ENCODE data around the gene MAGT1.
"Not testable (repeated sequence)": the region's sequence is repeated elsewhere in the genome, so short reads cannot be mapped to it uniquely, and the experiment has no call there.

The MAGT1 gene

DNA sequence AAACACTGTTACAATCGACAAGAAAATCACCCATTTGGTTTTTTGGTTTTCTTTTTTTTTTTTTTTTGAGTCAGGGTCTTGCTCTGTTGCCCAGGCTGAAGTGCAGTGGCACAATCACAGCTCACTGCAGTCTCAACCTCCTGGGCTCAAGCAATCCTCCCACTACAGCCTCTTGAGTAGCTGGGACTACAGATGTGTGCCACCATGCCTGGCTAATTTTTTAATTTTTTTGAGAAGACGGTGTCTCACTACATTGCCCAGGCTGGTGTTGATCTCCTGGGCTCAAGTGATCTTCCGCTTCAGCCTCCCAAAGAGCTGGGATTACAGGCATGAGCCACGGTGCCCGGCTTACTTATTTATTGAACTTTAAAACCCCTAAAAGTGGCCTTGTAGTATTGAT lies 63.7 kb downstream of the MAGT1 start:
- DNase-seq (ENCODE audit: low spot score): not testable (repeated sequence)

DNA sequence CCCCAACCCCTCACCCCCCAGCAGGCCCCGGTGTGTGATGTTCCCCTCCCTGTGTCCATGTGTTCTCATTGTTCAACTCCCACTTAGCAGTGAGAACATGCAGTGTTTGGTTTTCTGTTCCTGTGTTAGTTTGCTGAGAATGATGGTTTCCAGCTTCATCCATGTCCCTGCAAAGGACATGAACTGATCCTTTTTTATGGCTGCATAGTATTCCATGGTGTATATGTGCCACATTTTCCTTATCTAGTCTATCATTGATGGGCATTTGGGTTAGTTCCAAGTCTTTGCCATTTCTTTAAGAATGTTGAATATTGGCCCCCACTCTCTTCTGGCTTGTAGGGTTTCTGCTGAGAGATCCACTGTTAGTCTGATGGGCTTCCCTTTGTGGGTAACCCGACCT lies 73.2 kb downstream of the MAGT1 start:
- not testable (repeated sequence) for DNase-seq (ENCODE audit: low spot score)

DNA sequence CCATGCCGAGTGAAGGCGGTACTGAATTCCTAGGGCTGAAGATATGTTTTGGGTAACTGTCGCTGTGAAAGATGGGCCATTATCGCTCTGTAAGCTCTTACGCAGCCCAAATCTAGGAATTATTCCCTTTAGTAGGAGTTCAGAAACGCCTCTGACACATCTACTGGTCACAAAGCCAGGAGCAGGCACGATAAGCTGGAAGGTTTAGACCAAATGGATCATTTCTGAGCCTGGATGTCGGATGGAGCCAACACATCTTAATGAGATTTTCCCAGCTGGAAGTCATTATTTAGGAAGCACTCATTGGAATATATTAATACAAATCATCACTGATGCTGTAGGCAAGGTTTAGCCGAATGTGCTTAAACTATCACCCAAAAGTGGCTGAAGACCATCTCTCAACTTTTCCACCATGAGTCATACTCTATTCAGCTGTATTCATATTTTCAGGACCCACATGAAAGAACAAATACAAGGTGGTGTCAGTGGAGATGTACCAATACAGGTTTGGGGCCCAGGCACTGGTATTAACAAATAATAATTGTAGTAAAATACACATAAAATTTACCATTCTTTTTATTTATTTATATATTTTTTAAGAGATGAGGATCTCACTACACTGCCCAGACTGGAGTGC lies 75.0 kb downstream of the MAGT1 start:
- no peak for DNase-seq (ENCODE audit: low spot score)

DNA sequence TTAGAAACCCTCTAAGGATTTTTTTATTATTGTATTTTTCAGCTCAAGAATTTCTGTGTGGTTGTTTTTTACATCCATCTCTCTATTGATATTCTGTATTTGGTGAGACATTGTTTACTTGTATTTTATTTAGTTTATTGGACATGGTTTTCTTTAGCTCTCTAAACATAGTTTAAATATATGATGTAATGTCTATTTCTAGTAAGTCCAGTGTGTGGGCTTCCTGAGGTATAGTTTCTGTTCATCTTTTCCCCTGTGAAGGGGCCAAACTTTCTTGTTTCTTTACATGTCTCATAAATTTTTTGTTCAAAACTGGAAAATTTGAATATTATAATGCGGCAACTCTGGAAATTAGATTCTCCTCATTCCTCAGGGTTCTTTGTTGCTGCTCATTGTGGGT lies 81.0 kb downstream of the MAGT1 start:
- DNase-seq (ENCODE audit: low spot score): no peak

DNA sequence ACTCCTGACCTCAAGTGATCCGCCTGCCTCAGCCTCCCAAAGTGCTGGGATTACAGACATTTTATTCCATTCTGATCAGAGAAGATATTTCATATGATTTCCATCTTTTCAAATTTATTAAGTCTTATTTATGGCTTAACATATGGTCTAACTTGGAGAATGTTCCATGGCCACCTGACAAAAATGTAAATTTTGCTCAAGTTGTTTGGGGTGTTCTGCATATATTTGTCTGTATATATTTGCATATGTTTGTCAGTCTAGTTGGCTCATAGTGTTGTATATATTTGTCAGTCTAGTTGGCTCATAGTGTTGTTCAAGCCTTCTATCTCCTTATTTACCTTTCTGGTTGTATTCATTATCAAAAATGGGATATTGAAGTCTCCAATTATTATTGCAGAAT lies 93.0 kb downstream of the MAGT1 start:
- no peak for DNase-seq (ENCODE audit: low spot score)

DNA sequence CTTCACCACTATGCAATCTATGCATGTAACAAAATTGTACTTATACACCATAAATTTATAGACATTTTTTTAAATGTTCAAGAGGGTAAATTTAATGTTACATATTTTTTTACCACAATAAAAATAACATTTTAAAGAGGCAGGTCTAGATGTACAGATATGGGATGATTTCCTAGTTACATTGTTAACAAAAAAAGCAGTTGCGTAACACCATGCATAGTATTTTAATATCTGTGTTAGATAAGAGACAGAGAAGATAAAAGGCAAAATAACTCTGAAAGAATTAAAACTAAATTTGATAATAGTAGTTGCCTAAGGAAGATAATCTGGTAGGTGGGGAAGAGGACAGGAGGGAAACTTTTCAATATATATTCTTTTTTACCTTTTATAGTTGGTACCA lies 100.1 kb downstream of the MAGT1 start:
- DNase-seq (ENCODE audit: low spot score): no peak

DNA sequence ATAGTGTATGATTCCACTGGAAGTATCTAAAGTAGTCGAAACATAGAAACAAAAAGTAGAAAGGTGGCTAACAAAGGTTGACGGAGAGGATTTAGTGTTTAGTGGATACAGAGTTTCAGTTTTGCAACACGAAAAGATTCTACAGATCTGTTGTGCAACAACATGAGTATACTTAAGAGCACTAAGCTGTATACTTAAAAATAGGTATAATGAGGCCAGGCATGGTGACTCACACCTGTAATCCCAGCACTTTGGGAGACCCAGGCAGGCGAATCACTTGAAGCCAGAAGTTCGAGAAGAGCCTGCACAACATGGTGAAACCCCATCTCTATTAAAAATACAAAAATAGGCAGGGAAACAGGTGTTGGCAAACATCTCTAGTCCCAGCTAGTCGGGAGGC lies 101.3 kb downstream of the MAGT1 start:
- no peak for DNase-seq (ENCODE audit: low spot score)

DNA sequence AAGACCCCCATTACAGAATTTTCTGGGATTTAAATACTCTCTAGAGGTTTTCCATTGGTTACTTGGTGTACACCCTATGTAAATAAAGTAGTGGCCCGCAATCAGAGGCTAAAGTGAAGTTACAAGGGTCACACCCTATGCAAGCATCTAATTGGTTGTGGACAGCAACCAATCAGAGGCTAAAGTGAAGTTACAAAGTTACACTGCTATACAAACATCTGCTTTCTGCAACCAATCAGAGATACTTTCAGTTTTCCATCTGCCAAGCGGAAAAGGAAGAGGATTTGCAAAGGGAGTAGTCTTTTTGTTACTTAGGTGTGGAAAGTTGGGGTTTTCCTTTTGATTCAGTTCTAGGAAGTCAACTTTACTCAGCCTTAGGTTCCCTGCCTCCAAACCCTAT lies 107.2 kb downstream of the MAGT1 start:
- DNase-seq (ENCODE audit: low spot score): peak; percentile 65

DNA sequence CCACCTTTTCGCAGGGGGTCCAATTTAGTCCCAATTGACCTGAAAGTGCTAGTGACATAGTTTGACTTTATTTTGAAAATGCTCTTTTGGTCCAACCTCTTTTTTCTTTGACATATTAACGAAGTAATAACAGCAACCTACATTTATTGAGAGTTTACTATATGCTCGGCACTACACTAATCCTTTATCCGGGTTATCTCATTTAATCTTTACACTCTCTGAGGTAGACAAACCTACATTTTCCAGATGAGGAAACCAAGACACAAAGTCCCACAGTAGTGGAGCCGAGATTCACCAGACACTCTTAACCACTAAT lies 108.9 kb downstream of the MAGT1 start:
- DNase-seq (ENCODE audit: low spot score): no peak

DNA sequence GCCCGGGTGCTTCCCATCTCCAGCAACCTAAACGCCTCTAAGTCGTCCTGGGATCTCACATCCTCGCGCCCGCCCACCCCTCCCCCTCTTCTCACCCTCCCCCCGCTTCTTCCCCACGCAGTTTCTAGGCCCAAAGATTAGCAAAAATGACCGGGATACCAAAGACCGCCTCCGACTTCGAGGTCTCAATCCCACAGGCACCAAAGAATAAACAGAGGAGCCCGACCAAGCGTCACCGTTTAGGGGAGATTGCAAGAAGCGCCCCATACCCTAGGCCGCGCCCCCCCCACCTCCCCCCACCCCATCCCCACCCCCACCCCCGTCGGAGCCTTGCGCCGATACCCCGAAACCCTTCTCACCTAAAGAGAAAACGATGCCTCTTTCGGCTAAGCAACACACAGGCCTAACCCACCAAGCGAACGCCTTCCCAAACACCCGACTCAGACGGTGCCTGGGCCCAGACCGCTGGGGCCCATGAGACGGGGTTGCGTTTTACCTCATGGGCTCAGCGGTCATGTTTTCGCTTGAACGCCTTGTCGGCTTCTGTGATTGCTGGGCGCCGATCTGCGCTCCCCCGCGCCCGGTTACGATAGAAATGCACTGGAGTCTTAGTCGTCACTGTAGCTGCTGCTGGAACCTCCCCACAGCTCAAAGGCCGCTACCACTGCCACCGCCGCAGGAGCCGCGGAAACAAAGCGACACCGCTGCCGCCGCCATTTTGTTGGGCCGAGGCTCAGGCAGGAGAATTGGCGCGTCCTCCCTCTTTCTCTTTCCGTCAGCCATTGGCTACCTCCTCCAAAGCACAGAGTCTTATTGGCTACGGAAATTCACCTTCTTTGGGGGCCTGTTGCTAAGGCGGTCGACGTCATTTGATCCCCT lies 109.5 kb downstream of the MAGT1 start, which contains the start of gene ATRX:
Gene ATRX, minus strand, starts transcription at position 731 of the 879 bp plus-strand sequence. Its CDS starts 215 bp downstream, at position 516.
- DNase-seq (ENCODE audit: low spot score): peak; percentile 75

DNA sequence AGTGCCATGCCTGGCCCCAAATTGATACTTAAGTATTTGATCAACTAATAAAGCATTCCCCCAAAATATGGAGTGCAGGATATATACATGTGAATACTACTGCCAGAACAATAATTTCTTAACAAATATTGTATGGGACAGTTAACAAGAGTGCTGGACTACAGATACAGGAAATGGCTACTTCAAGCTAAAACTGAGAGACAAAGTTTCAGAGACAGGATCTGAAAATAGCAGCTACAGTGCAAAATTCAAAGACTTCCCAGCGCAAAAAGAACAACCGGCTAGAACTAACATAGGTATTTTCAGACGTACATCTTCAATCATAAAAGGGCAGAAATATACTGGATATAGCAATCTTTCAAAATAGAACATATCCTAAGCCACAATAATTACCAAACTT lies 115.5 kb downstream of the MAGT1 start:
- no peak for DNase-seq (ENCODE audit: low spot score)

DNA sequence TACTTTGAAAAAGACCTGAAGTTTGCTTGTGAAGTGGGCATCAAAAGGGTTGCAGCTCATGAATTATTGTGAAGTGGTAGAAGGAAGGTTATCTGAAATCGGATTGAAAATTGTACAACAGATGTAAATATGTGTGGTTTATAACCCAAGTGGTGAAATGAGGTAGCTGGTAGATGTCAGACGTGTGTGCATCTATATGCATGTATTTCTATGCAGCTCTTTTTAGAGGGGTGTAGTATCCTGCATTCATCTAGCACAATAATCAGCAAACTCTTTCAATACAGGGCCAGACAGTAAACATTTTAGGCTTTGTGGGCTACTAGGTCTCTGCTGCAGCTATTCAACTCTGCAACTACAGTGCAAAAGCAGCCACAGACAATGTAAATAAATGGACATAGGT lies 118.6 kb downstream of the MAGT1 start:
- no peak for DNase-seq (ENCODE audit: low spot score)
